Measurements from ENCODE around the gene OR6Q1. TPM values are rescaled to one million over a fixed set of nuclear protein-coding genes. Genes with fewer than 3 reads are reported as not detected.
"Not testable (repeated sequence)": the region's sequence is repeated elsewhere in the genome, so short reads cannot be mapped to it uniquely, and the experiment has no call there.

Gene OR6Q1, protein sequence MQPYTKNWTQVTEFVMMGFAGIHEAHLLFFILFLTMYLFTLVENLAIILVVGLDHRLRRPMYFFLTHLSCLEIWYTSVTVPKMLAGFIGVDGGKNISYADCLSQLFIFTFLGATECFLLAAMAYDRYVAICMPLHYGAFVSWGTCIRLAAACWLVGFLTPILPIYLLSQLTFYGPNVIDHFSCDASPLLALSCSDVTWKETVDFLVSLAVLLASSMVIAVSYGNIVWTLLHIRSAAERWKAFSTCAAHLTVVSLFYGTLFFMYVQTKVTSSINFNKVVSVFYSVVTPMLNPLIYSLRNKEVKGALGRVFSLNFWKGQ
- not detected for total RNA-seq

DNA sequence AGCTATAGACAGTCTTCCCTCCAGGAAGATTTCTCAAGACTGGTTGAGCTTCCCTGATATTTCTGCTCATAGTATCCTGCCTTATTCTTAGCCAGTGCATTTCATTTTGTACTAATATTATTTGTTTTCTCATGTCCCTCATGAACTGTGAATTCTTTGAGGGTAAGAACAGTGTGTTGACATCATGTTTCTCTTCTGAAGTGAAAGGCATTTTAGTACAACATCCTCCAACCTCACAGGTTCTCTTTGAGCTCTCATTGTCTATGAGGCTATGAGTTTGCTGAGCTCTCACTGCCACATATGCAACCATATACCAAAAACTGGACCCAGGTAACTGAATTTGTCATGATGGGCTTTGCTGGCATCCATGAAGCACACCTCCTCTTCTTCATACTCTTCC lies at the start of gene OR6Q1:
TSS of gene OR6Q1 (plus strand) at position 301 of the 400 bp plus-strand sequence. CDS start at position 301, 0 bp downstream.
- no peaks in the 10 kb centered on the region for H3K36me3 ChIP-seq
- TF ChIP-seq, protein P1, sequence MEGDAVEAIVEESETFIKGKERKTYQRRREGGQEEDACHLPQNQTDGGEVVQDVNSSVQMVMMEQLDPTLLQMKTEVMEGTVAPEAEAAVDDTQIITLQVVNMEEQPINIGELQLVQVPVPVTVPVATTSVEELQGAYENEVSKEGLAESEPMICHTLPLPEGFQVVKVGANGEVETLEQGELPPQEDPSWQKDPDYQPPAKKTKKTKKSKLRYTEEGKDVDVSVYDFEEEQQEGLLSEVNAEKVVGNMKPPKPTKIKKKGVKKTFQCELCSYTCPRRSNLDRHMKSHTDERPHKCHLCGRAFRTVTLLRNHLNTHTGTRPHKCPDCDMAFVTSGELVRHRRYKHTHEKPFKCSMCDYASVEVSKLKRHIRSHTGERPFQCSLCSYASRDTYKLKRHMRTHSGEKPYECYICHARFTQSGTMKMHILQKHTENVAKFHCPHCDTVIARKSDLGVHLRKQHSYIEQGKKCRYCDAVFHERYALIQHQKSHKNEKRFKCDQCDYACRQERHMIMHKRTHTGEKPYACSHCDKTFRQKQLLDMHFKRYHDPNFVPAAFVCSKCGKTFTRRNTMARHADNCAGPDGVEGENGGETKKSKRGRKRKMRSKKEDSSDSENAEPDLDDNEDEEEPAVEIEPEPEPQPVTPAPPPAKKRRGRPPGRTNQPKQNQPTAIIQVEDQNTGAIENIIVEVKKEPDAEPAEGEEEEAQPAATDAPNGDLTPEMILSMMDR (IDR thresholded peaks at IDR 0.05), result no peak
- no peak for TF ChIP-seq POLR2A (IDR thresholded peaks at IDR 0.05)
- intact Hi-C loops (cut with DNase I), result no loop called here
- H3K9me3 ChIP-seq, result no peaks in the 10 kb centered on the region
- peaks cover 0 to 36% (median 14%) of the 10 kb centered on the region in 3 donors for H3K4me1 ChIP-seq
- no peak within 1 kb of the TSS for H3K4me3 ChIP-seq
- H3K27me3 ChIP-seq, result no peaks in the 10 kb centered on the region
- H3K27ac ChIP-seq, result peak within 1 kb of the TSS in 2 of 4 donors; percentile 49 to 51
- no peak for DNase-seq

GRCh38 chr11:57981536-57981935 lies 49.2 kb upstream of the OR6Q1 start:
- intact Hi-C loops (cut with DNase I), result no loop called here
- Histone ChIP-seq H3K27ac (no peak overlapping the region), H3K4me1 (no peaks in the 10 kb centered on the region), H3K9me3 (no peaks in the 10 kb centered on the region), H3K36me3 (no peaks in the 10 kb centered on the region), H3K4me3 (no peak overlapping the region), H3K27me3 (no peaks in the 10 kb centered on the region)
- WGBS, 2 donors, result 63 to 73% methylated on average over 3 of the region's 3 CpGs
- DNase-seq, result no peak
- no peak for TF ChIP-seq POLR2A (IDR thresholded peaks at IDR 0.05)
- TF ChIP-seq, protein P1 (IDR thresholded peaks at IDR 0.05), result no peak

DNA sequence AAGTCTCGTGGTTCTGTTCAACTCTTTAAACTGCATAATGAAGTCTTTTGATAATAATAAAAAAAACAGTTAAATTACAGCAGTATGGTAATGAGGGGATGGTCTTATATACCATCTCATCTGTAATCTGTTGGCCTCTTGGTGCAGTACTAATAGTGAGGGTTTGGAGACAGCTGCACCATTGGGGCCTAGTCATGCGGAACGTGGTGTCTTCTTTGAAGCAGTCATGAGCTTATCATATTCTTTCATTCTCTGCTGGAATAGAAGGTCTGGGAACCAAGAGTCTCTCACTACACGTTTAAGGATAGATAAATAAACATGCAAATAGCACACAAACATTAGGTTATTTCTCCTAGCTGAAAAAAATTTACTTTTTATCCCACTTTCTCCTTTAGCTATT lies 48.0 kb upstream of the OR6Q1 start:
- WGBS, 2 donors, result 53 to 59% methylated on average over 4 of the region's 4 CpGs
- no peaks in the 10 kb centered on the region for H3K27me3 ChIP-seq
- intact Hi-C loops (cut with DNase I), result no loop called here
- no peaks in the 10 kb centered on the region for H3K9me3 ChIP-seq
- no peak for DNase-seq
- TF ChIP-seq, protein P1 (IDR thresholded peaks at IDR 0.05), result no peak
- no peak for TF ChIP-seq POLR2A (IDR thresholded peaks at IDR 0.05)
- H3K4me1 ChIP-seq, result no peaks in the 10 kb centered on the region
- H3K4me3 ChIP-seq, result no peak overlapping the region
- H3K27ac ChIP-seq, result no peak overlapping the region
- H3K36me3 ChIP-seq, result no peaks in the 10 kb centered on the region

DNA sequence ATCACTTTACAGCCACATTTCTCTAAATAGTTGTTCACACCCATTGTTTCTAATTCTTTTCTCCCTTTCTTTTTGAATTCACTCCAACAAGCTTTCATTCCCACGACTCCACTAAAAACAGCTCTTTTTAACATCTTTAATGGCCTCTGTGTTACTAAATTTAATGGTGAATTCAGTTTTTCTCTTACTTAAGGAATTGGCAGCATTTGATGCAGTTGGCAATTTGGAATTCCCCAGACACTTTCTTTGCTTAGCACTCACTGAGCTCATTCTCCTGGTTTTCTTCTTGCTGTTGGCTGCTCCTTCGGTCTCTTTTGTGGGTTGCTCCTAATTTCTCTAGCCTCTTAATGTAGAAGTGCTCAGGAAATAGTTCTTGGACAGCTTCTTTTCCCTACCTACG lies 47.6 kb upstream of the OR6Q1 start:
- WGBS, 2 donors, result 48 to 59% methylated on average over 3 of the region's 3 CpGs
- intact Hi-C loops (cut with DNase I), result no loop called here
- Histone ChIP-seq H3K36me3 (no peaks in the 10 kb centered on the region), H3K27me3 (no peaks in the 10 kb centered on the region), H3K4me3 (no peak overlapping the region), H3K4me1 (no peaks in the 10 kb centered on the region), H3K9me3 (no peaks in the 10 kb centered on the region), H3K27ac (no peak overlapping the region)
- DNase-seq, result no peak
- TF ChIP-seq, protein P1 (IDR thresholded peaks at IDR 0.05), result no peak
- no peak for TF ChIP-seq POLR2A (IDR thresholded peaks at IDR 0.05)

DNA sequence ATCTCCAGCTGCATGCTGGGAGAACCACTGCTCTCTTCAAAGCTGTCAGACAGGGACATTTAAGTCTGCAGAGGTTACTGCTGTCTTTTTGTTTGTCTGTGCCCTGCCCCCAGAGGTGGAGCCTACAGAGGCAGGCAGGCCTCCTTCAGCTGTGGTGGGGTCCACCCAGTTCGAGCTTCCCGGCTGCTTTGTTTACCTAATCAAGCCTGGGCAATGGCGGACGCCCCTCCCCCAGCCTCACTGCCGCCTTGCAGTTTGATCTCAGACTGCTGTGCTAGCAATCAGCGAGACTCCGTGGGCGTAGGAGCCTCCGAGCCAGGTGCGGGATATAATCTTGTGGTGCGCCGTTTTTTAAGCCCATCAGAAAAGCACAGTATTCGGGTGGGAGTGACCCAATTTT lies 31.2 kb upstream of the OR6Q1 start:
- H3K27me3 ChIP-seq; H3K4me1 ChIP-seq; H3K9me3 ChIP-seq; DNase-seq; intact Hi-C loops (cut with DNase I); H3K27ac ChIP-seq; H3K4me3 ChIP-seq; H3K36me3 ChIP-seq: not testable (repeated sequence)
- WGBS, 2 donors, result 25% methylated on average over 2 of the region's 13 CpGs; no CpG with 5 or more reads in 1 of the 2 donors

DNA sequence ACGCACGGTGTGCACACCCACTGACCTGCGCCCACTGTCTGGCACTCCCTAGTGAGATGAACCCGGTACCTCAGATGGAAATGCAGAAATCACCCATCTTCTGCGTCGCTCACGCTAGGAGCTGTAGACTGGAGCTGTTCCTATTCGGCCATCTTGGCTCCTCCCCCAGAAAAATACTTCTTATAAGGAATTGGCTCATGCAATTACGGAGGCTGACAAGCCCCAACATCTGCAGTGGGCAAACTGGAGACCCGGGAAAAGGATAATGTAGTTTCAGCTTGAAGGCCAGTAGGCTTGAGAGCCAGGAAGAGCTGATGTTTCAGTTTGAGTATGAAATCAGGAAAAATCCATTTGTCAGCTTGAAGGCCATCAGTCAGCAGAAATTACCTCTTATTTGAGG lies 30.7 kb upstream of the OR6Q1 start:
- H3K9me3 ChIP-seq; H3K4me3 ChIP-seq; H3K36me3 ChIP-seq; intact Hi-C loops (cut with DNase I); H3K27me3 ChIP-seq; H3K4me1 ChIP-seq; H3K27ac ChIP-seq; DNase-seq: not testable (repeated sequence)
- 80 to 94% methylated on average over 2 to 6 of the region's 10 CpGs for WGBS, 2 donors

Data from esophagus squamous epithelium (tissue), 5 donors.